Activated T-cell treated with anti-CD3 and anti-CD28 coated beads for 4 hours (primary cell): ENCODE data around the gene RAB4A.

ENCODE experiments used
- DNase-seq: peaks from one replicate; pipeline ENCODE4 v3.0.0-alpha.2; 2020

RAB4A gene, protein sequence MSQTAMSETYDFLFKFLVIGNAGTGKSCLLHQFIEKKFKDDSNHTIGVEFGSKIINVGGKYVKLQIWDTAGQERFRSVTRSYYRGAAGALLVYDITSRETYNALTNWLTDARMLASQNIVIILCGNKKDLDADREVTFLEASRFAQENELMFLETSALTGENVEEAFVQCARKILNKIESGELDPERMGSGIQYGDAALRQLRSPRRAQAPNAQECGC

GRCh38 chr1:229270547-229271447 is at the start of gene RAB4A:
Gene RAB4A, plus strand, starts transcription at chr1:229271111. Its CDS starts 229 bp downstream, at chr1:229271340.
- peak; percentile 70 for DNase-seq

DNA sequence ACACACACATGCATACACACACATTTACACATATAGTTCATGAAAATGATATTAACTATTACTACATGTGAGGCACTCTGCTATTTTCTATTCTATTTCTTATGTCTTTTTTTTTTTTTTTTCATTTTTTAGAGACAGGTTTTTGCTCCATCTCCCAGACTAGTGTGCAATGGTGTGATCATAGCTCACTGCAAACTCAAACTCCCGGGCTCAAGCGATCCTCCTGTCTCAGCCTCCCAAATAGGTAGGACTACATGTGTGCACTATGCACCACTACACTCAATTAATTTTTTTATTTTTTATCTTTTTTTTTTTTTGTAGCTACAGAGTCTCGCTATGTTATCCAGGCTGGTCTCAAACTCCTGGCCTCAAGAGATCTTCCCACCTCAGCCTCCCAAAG is 48.8 kb upstream of the RAB4A start:
- DNase-seq, result no peak

- no peak for DNase-seq
Measured at GRCh38 chr1:229223498-229223897, 47.4 kb upstream of the RAB4A start.

DNA sequence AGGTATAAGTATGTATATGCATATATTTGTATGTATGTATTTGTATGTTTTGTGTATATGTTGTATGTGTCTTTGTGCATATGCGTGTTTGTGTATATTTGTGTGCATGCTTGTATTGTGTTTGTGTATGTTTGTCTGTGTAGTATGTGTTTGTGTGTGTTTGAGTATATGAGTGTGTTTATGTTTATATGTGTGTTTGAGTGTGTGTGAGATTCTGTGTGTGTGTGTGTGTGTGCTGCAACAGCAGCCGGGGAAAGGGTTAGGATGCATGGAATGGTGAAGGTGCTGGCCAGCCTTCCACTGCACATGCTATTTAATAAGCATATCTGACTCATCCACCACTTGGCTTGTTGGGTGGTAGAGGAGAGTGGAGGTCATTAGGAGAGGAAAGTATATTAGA is 46.6 kb upstream of the RAB4A start:
- no peak for DNase-seq

- no peak for DNase-seq
Measured at GRCh38 chr1:229225331-229225782, 45.6 kb upstream of the RAB4A start.

- DNase-seq, result no peak
Measured at GRCh38 chr1:229226796-229227195, 44.1 kb upstream of the RAB4A start.

DNA sequence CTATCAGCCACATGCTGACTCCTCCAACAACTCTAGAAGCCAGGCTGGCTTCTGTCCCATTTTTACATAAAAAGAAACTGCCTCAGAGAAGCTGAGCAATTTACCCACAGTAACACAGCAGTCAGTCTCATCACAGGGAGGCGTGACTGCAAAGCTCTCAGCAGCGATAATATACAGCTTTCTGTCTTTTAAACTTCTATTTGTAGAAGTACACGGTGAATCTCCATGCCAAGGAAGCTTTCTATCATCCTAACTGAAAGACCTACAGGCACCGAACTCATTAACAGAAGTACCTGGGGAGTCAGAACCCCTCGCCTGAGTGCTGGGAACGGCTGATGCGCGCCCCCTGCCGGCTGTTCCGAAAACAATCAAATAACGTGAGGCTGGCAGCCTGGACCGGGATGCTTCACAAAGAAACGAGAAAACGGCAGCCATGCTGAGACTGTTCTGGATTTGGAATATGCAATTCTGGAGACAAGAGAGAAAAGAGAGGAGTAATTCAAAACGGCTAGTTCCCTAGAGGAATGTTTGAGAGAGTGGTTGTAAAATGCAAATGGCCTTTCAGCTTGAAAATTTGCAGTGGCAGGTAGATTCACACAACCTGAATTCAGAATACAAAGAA is 43.5 kb upstream of the RAB4A start:
- peak; percentile 74 for DNase-seq

DNA sequence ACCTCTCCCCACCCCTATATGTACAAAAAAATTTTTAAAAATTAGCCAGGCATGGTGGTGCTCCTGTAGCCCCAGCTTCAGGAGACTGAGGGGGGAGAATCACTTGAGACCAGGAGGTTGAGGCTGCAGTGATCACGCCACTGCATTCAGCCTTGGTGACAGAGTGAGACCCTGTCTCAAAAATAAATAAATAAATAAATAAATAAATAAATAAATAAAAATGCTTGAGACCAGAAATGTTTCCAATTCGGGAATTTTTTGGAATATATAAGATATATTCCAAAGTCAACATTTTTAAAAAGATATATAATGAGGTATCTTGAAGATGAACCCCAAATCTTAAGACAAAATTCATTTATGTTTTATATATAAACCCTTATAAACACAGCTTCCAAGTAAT is 42.4 kb upstream of the RAB4A start:
- DNase-seq, result no peak

DNA sequence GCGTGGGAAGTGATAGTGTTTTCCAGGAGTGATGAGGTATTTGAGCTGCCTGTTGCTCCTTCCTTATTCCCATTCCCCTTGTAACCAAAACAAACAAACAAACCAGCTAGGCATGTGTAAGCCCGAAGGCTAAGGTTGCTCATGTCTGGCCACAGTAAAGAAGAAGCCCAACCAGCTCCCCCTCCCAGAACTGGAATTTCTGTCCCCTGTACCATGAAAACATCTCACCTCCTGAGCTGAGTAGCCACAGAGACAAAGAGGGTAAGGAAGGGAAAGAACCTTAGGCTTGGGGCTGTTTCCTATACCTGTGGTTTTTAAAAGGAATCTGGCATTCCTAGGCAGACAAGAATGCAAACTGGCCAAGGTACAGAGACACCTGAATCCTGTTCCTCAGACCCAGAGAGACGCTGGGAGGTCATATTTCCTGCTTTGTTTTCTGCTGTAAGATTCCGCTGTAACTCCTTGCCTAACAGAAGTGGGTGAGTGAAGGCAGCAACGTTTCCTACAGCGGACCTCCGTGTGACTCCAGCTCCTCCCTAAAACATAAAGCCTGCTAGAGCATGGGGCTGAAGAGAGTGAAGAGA is 41.7 kb upstream of the RAB4A start:
- DNase-seq, result no peak

DNA sequence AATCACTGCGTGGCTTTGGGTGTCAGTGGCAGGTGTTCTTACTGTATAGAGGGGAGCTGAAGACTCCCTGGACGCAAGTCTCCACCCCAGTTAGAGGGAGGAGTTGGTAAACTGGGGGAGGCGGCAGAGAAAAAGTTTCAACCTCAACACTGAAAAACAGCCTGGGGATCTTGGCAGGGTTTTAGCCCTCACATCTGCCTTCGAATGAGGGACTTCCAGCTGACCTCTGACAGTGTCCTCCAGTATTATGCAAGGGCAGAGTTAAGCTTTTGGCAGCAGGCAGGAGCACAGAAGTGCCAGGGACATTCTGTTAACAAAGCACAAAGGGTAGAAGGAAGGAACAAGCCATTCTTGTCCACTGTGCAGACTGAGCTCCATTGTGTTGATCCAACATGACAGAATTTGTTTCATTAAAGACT is 41.2 kb upstream of the RAB4A start:
- DNase-seq, result no peak

GRCh38 chr1:229230140-229230892 is 40.6 kb upstream of the RAB4A start:
- DNase-seq, result no peak

DNA sequence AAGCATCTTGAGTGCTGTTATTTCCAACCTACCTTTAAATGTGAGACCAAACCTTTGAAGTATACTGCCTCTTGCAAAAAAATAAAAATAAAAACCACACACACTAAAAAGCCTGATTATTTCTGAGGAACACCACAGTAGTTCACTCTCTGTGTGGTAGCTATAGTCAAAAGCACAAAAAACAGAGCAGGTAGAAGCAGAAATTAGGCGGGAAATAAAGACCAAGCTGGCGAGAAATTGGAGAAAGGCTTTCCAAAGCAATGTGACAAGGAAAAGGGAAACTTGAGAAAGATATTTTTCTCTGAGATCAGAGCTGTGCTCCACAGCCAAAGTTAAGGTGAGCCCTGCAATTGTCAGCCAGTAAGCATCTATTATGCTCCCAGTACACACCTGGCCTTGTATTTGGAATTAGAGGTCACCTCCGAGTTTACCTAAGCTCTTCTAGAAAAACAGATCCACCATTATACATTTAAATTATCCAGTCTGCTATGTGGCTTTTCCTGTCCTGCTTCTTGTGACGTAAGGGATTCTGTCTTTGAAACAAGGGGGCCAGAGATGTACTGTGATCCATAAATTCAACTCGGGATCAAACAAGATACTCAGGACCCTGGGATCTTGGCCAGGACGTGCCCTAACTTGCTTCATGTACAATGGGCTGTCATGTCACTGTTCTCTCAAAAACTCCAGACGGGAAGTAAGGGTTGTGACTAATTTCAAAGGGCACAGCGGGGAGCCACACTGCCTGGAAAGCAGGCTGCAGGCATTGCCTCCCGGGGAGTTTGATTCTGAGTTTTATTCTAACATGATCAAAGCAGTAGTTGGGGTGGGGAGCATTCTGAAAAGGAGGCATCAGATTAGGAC is 39.8 kb upstream of the RAB4A start:
- no peak for DNase-seq

GRCh38 chr1:229231754-229232119 is 39.2 kb upstream of the RAB4A start:
- DNase-seq, result no peak

DNA sequence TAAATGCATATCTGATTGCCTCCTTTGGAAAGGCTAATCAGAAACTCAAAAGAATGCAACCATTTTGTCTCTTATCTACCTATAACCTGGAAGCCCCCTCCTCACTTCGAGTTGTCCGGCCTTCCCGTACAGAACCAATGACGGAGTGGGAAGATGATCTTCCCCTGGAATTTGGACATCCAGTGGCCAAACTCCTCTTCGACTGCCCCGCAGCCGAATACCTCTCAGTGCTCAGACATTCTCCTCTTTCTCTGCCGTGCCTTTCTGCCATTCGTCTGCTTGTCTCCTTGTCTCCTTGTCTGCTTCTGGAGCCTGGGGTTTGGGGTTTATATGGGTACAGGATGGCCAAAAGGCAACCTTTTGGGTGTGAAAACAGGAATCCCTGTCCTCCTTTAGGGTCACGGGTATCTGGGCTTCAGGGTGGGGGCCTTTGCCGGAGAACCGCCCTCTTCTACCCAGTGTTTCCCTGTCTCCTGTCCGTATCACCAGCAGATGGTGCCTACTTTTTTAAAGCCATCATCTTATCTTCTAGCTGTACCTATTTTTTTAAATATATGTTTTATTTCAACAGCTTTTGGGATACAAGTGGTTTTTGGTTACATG is 35.9 kb upstream of the RAB4A start:
- DNase-seq, result no peak

DNA sequence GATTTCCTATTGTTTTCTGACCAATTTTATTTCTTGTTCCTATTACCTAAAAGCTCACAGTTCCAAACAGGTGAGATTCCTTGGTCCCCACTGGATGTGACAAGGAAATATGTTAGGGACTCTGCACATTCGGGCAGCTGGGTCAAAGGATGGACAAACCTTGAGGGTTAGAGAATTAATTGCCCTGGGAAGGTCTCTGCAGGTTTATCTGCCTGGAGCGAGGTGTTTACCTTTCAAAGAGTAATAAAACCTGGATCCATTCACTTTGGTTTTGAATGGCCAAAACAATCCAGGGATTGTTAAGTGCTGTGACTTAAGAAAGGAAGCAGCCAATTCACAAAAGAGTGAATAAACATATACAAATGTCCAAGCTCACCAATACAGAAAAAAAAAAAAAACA is 33.6 kb upstream of the RAB4A start:
- DNase-seq, result no peak

- DNase-seq, result no peak
Measured at GRCh38 chr1:229238231-229238630, 32.7 kb upstream of the RAB4A start.

DNA sequence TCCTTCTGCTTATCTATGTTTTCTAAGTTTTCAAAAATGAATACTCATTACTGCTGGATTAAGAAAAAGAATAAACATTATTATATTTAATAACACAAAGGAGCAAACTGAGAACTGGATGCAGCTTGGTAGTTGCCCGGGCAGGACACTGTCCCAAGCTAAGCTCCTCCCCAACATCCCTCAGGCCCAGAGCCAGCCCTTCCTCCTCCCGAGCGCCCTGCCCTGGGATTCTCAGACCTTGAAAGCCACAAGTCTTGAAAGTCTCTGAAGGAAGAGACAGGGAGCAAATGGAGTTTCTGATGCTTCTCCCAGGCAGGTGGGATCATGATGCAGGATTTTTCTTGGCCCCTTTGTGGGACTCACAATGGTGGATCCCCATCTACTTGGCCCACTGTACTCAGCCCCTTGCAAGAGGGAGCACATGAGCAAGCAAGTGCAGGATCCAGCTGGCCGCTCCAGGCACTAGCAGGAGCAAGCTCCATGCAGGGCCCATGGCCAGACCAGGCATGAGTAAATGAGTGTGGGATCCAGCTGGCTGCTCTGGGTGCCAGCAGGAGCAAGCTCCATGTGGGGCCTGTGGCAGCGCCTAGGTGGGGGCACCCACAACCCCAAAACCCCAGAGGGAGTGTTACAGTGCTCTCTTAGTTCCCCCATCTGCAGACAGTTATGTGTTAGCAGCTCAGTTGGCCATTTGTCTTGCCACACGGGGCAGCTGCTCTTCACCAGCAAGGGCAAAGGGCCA is 32.1 kb upstream of the RAB4A start:
- DNase-seq, result no peak

DNA sequence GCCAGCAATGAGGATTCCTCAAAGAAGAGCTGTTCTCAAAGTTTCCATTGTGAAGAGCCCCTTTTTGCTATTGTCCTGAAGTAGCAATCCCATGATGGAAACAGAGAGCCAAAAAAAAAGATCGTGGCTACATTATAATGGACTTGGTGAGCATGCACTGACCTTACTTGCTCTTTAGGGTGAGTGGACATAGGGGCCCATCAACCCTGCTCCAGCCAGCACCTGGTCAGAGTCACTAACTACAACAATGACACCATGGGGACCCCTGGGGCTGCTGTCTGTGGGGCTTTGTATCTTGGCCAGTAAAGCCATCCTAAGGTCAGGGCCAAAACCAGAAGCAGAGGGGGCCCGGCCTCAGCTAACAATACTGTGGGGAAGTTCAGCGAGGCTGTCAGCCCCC is 30.4 kb upstream of the RAB4A start:
- no peak for DNase-seq

DNA sequence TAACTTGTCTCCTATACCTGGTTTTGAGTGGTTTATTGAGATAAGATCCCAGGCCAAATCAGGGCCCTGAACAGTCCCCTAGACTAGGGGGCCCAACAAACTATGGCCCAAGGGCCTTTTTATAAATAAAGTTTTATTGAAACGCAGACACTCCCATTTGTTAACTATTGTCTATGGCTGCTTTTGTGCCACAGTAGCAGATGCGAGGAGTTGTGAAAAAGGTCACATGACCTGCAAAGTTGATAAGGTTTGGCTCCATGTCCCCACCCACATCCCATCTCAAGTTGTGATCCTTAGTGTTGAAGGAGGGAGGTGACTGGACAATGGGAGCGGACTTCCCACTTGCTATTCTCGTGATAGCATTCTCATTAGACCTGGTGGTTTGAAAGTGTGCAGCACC is 29.5 kb upstream of the RAB4A start:
- no peak for DNase-seq

DNA sequence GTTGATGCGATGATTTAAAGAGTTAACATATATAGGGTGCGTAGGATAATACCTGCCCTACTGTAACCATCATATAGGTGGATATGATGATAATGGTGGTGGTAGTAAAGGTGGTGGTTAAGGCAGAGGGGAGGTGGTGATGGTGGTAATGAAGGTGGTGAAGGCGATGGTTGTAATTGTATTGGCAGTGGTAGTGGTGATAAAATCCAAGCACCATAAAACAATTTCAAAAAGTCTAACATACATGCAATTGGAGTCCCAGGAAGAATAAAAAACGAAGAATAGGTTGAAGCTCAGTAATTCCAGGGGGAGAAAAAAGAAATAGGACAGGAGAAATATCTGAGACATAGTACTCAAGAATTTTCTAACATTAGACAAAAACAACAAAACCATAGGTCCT is 27.3 kb upstream of the RAB4A start:
- no peak for DNase-seq

- no peak for DNase-seq
Measured at GRCh38 chr1:229244091-229244490, 26.8 kb upstream of the RAB4A start.
